Heart right ventricle (tissue), 16 donors: ENCODE results near the gene NFKB1. TPM values are rescaled to one million over a fixed set of nuclear protein-coding genes. Genes with fewer than 3 reads are reported as not detected.

Source experiments
- ATAC-seq, 8 donors: fragments of 200-7000 bp; cut with Tn5 transposase; one replicate each; pipeline ENCODE4 v1.9.1; 2020; ENCODE audit warnings: mild to moderate bottlenecking in 8 of 8, moderate library complexity in 8 of 8, moderate number of reproducible peaks in 1 of 8
- DNase-seq, 2 donors: peaks; one replicate each; pipeline ENCODE4 v3.0.0-alpha.2; 2020
- H3K27ac ChIP-seq, 10 donors: fragments of 200-600 bp; sonication (generic) in 2 of 10; one replicate each; pipeline versions ENCODE4 v1.5.0 to v1.8.0; 2020 to 2022; ENCODE audit warnings: mild to moderate bottlenecking in 3 of 10
- H3K27me3 ChIP-seq, 7 donors: fragments of 200-600 bp; one replicate each; pipeline ENCODE4 v1.8.0; 2021 to 2022; ENCODE audit warnings: mild to moderate bottlenecking in 2 of 7
- H3K36me3 ChIP-seq, 9 donors: fragments of 200-600 bp; sonication (generic) in 1 of 9; one replicate each; pipeline versions ENCODE4 v1.5.0 to v1.8.0; 2020 to 2022; ENCODE audit warnings: mild to moderate bottlenecking in 2 of 9
- H3K4me1 ChIP-seq, 9 donors: fragments of 200-600 bp; sonication (generic) in 1 of 9; one replicate each; pipeline versions ENCODE4 v1.5.0 to v1.8.0; 2020 to 2022; ENCODE audit warnings: mild to moderate bottlenecking in 4 of 9
- H3K4me3 ChIP-seq, 10 donors: fragments of 200-600 bp; sonication (generic) in 2 of 10; one replicate each; pipeline versions ENCODE4 v1.5.0 to v1.8.0; 2020 to 2022; ENCODE audit warnings: mild to moderate bottlenecking in 7 of 10, moderate library complexity in 2 of 10
- H3K9me3 ChIP-seq, 11 donors: fragments of 200-600 bp in 10 of 11; sonication (generic) in 2 of 11; one replicate each; pipeline versions ENCODE4 v1.5.0 to v1.8.0; 2013 to 2022; ENCODE audit warnings: mild to moderate bottlenecking in 2 of 11, control low read depth in 1 of 11, moderate library complexity in 1 of 11
- CTCF ChIP-seq, 9 donors: fragments of 200-600 bp; sonication (generic) in 2 of 9; IDR thresholded peaks; one replicate each; pipeline versions ENCODE4 v1.5.0 to v1.8.0; 2021 to 2022; ENCODE audit warnings: antibody characterized with exemption in 9 of 9, mild to moderate bottlenecking in 5 of 9, moderate library complexity in 1 of 9
- WGBS, 2 donors: extraction: QIAGEN DNeasy Blood & Tissue Kit; methylation state at CpG; one replicate each; pipeline ENCODE4 v1.1.7; 2013; ENCODE audit warnings: inconsistent platforms in 1 of 2; 5-methylcytosine and 5-hydroxymethylcytosine counted together
- intact Hi-C, 10 donors: fragments of 100-400 bp; cut with DNase I; formaldehyde crosslinking; loops; one replicate each; pipeline versions ENCODE4 v1.11.1 to v1.14.2; 2022
- polyA plus RNA-seq, 2 donors: library from polyadenylated mRNA; stranded (reverse); fragments of 200-250 nt; gene quantifications; one replicate each; pipeline ENCODE4 v1.2.3, GENCODE V29; 2013
- total RNA-seq, 10 donors: library from RNA; stranded (reverse); fragmentation: NEBNext Ultra II Directional in 3 of 10; extraction: Animal tissue kit (Norgen Biotek cat#: 25700) in 3 of 10; gene quantifications; one replicate each; pipeline versions ENCODE4 v1.2.1 to v1.2.4, GENCODE V29; 2021 to 2023
- donor health status: Arrhythmogenic right ventricular cardiomyopathy.
- donor health status: ischemic (EF 13 %, LVEDD 7.1; RV severe dilation, severe dysfunction).
- donor health status: healthy with polysubstance abuse.
- donor health status: DM: no; HTN: yes; CAD: no.
- donor health status: DM: no; HTN: no; CAD: no.
- donor health status: ischemic (EF 25% LVEDD 6.9; RV normal size, moderate dysfunction).
- donor health status: ischemic (EF 25% LVEDD 5.7; RV mildly dilated, moderate dysfunction).
- donor health status: healthy.
- donor health status: DM: yes; HTN: yes; CAD: no.
- donor health status: Ischemic cardiomyopathy.
- donor health status: ischemic (EF 35%, LVEDD 5.7; RV mildly dilated, moderate dysfunction).
- donor health status: nonischemic (EF 11% LVEDD 7.7; RV severe dilation, severe dysfunction).
- donor health status: DM: yes; HTN: yes; CAD: no.
- donor health status: PGD.
- donor health status: ischemic (EF 29% LVEDD 5.4; RV normal size, mild dysfunction).
- donor health status: nonischemic (EF 23%, LVEDD 6.1; RV moderate dilation, normal function).

NFKB1 gene
- total and polyA plus RNA-seq, 12 donors: 4.5 to 30.3 (median 19.9) TPM

- no peak for TF ChIP-seq CTCF (IDR thresholded peaks at IDR 0.05)
- 84 to 90% methylated on average over 3 of the region's 3 CpGs for WGBS, 2 donors
- Histone ChIP-seq H3K9me3 (no peaks in the 10 kb centered on the region), H3K27me3 (no peaks in the 10 kb centered on the region), H3K27ac (no peak overlapping the region), H3K4me3 (no peak overlapping the region), H3K36me3 (peaks cover 0 to 75% (median 8%) of the 10 kb centered on the region in 9 donors), H3K4me1 (peaks cover 0 to 25% (median 0%) of the 10 kb centered on the region in 9 donors)
- ATAC-seq: no peak
- DNase-seq: no peak
- intact Hi-C loops: no loop called here
Observed at GRCh38 chr4:102536768-102537167, 35.6 kb downstream of the NFKB1 start.

GRCh38 chr4:102537269-102537668 lies 36.1 kb downstream of the NFKB1 start:
- 79 to 81% methylated on average over 2 of the region's 2 CpGs for WGBS, 2 donors
- no peak overlapping the region for H3K4me3 ChIP-seq
- intact Hi-C loops: no loop called here
- ATAC-seq (no peak), DNase-seq (no peak)
- no peak overlapping the region for H3K27ac ChIP-seq
- TF ChIP-seq CTCF (IDR thresholded peaks at IDR 0.05): no peak
- H3K4me1 ChIP-seq: peaks cover 0 to 25% (median 0%) of the 10 kb centered on the region in 9 donors
- no peaks in the 10 kb centered on the region for H3K9me3 ChIP-seq
- peaks cover 0 to 75% (median 8%) of the 10 kb centered on the region in 9 donors for H3K36me3 ChIP-seq
- H3K27me3 ChIP-seq: no peaks in the 10 kb centered on the region

GRCh38 chr4:102541697-102542096 lies 40.5 kb downstream of the NFKB1 start:
- no peak for DNase-seq
- H3K9me3 ChIP-seq: no peaks in the 10 kb centered on the region
- H3K27ac ChIP-seq: no peak overlapping the region
- peaks cover 0 to 85% (median 8%) of the 10 kb centered on the region in 9 donors for H3K36me3 ChIP-seq
- intact Hi-C loops: no loop called here
- peak in 1 of 8 donors; percentile 62 for ATAC-seq
- peaks cover 0 to 10% (median 0%) of the 10 kb centered on the region in 9 donors for H3K4me1 ChIP-seq
- 65 to 76% methylated on average over 4 of the region's 4 CpGs for WGBS, 2 donors
- H3K27me3 ChIP-seq: no peaks in the 10 kb centered on the region
- H3K4me3 ChIP-seq: no peak overlapping the region
- TF ChIP-seq CTCF (IDR thresholded peaks at IDR 0.05): no peak

GRCh38 chr4:102543030-102543928 lies 42.1 kb downstream of the NFKB1 start:
- no peak for TF ChIP-seq CTCF (IDR thresholded peaks at IDR 0.05)
- DNase-seq (no peak), ATAC-seq (peak in 2 of 8 donors; percentile 29 to 42)
- intact Hi-C loops: no loop called here
- Histone ChIP-seq H3K4me1 (peaks cover 0 to 17% (median 0%) of the 10 kb centered on the region in 9 donors), H3K4me3 (no peak overlapping the region), H3K9me3 (no peaks in the 10 kb centered on the region), H3K36me3 (peaks cover 0 to 84% (median 8%) of the 10 kb centered on the region in 9 donors), H3K27me3 (no peaks in the 10 kb centered on the region), H3K27ac (peak overlapping the region in 3 of 10 donors; percentile 28 to 41 (median 40))
- WGBS, 2 donors: 68 to 80% methylated on average over 12 of the region's 12 CpGs
